Effector memory CD8-positive, alpha-beta T cell (primary cell): Measurements from ENCODE around the gene SBF1.
A peak's percentile ranks its signal among the peaks of the same experiment; 100 is the strongest.
"Not testable (repeated sequence)": the region's sequence is repeated elsewhere in the genome, so short reads cannot be mapped to it uniquely, and the experiment has no call there.

Experiments
- ATAC-seq: fragments of 150-1000 bp; cut with Tn5 transposase; replicated peaks from 2 replicates; pipeline ENCODE4 v1.10.0; 2021; ENCODE audit warnings: mild to moderate bottlenecking, moderate library complexity
- DNase-seq, 3 experiments: peaks; one replicate each; pipeline ENCODE4 v3.0.0; 2021
- H3K27ac Mint-ChIP-seq, 2 donors: one replicate each; pipeline ENCODE4 v1.8.0; 2022; ENCODE audit warnings: mild to moderate bottlenecking in 2 of 2, mixed read lengths in 2 of 2, moderate library complexity in 2 of 2
- H3K27me3 Mint-ChIP-seq, 2 donors: one replicate each; pipeline ENCODE4 v1.8.0; 2022; ENCODE audit warnings: mixed read lengths in 2 of 2
- H3K36me3 Mint-ChIP-seq: one replicate; pipeline ENCODE4 v1.8.0; 2022; ENCODE audit warnings: mild to moderate bottlenecking, moderate library complexity, mixed read lengths; ENCODE audit not compliant: insufficient read depth
- H3K4me1 Mint-ChIP-seq, 2 donors: one replicate each; pipeline ENCODE4 v1.8.0; 2022; ENCODE audit warnings: low read depth in 2 of 2, mixed read lengths in 2 of 2
- H3K4me3 Mint-ChIP-seq, 2 donors: one replicate each; pipeline ENCODE4 v1.8.0; 2022; ENCODE audit warnings: mild to moderate bottlenecking in 2 of 2, mixed read lengths in 2 of 2, moderate library complexity in 2 of 2
- H3K9me3 Mint-ChIP-seq, 2 donors: one replicate each; pipeline ENCODE4 v1.8.0; 2022; ENCODE audit warnings: mixed read lengths in 2 of 2

Gene SBF1

DNA sequence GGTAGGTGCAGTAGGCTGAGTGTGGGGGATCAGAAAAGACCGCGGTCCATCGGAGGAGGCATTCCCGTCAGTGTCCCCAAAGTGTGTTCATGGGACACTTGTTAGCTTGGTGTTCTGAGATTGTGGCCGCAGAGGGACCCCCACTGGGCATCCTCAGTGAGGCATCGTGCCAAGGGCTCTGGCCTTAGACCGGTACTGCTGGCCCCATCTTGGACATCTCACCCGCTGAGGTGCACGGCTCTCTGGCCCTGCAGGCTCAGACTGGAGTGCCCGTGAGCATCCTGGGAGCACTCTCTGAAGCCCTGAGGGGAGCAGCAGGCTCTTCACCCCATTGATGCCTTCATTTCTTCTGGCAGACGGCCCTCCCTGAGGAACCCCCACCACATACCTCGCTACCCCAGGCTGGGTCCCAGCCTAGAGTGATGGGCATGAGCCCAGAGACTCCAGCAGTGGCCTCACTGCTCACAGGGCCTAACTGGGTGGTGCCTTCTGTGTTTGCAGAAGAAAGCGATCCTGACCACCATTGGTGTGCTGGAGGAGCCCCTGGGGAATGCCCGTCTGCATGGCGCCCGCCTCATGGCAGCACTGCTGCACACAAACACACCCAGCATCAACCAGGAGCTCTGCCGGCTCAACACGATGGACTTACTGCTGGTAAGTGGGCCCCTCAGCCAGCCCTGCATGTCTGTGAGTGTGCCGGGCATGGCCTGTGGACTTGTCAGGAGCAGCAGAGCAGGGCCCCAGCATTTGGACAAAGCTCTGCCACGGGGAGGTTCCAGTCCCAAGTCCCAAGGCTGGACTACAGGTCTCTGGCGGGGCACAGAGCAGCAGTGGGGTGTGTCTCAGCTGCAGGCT, 51.6 kb downstream of the SBF1 start:
- H3K4me3 Mint-ChIP-seq = no peak overlapping the region
- ATAC-seq (no peak), DNase-seq (no peak)
- no peaks in the 10 kb centered on the region for H3K4me1 Mint-ChIP-seq
- H3K36me3 Mint-ChIP-seq = peaks cover 82% of the 10 kb centered on the region
- no peak overlapping the region for H3K27ac Mint-ChIP-seq
- no peaks in the 10 kb centered on the region for H3K27me3 Mint-ChIP-seq
- H3K9me3 Mint-ChIP-seq = no peaks in the 10 kb centered on the region

DNA sequence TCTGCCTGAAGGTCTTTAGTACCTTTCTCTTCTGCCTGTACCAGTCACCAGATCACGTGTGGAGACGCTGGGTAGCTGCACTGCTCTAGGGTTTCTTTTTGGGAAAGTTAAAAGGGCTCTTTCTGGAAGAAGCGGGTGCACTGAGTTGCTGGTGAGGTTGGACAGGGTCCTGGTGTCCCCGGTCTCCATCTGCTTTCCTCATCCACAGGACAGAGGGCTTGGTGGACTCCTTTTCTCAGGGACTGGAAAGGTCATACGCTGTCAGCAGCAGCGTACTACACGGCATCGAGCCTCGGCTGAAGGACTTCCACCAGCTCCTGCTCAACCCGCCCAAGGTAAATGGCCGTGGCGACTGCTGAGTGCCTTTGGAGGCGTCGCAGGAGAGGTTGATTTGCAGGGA, 52.8 kb downstream of the SBF1 start:
- ATAC-seq (no peak), DNase-seq (no peak)
- no peaks in the 10 kb centered on the region for H3K9me3 Mint-ChIP-seq
- H3K36me3 Mint-ChIP-seq = peaks cover 75% of the 10 kb centered on the region
- H3K4me1 Mint-ChIP-seq = no peaks in the 10 kb centered on the region
- H3K27ac Mint-ChIP-seq = no peak overlapping the region
- no peaks in the 10 kb centered on the region for H3K27me3 Mint-ChIP-seq
- H3K4me3 Mint-ChIP-seq = no peak overlapping the region

DNA sequence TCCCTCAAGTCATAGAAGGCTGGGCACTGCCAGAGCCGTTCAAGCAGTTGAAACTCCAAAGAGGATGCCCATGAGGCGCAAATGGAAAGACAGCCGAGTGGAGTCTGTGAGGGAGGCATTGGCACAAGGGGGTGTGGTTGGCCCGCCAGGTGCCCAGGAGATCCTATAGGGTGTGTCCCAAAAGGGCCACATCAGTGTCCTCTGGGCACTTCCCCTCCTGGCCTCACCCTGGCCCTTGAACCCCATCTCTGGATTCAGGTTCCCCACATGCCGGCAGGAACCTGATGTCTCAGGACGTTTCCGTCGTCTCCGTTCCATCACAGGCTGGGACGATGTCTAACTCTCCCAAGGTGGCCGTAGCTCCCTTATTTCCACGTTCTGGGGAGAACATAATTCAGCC, 54.3 kb downstream of the SBF1 start:
- Mint-ChIP-seq H3K4me3 (no peak overlapping the region), H3K27ac (no peak overlapping the region), H3K9me3 (no peaks in the 10 kb centered on the region), H3K4me1 (no peaks in the 10 kb centered on the region), H3K36me3 (peaks cover 72% of the 10 kb centered on the region), H3K27me3 (no peaks in the 10 kb centered on the region)
- DNase-seq = no peak
- no peak for ATAC-seq

- Mint-ChIP-seq H3K36me3 (peaks cover 70% of the 10 kb centered on the region), H3K4me1 (no peaks in the 10 kb centered on the region), H3K9me3 (no peaks in the 10 kb centered on the region), H3K27ac (no peak overlapping the region), H3K4me3 (no peak overlapping the region), H3K27me3 (no peaks in the 10 kb centered on the region)
- ATAC-seq (no peak), DNase-seq (no peak)
Measured at GRCh38 chr22:50420015-50420414, 54.8 kb downstream of the SBF1 start.

- DNase-seq (no peak), ATAC-seq (no peak)
- Mint-ChIP-seq H3K4me3 (no peak overlapping the region), H3K4me1 (no peaks in the 10 kb centered on the region), H3K36me3 (peaks cover 63% of the 10 kb centered on the region), H3K9me3 (no peaks in the 10 kb centered on the region), H3K27ac (peak overlapping the region in 1 of 2 donors; percentile 23), H3K27me3 (no peaks in the 10 kb centered on the region)
Measured at GRCh38 chr22:50419116-50419515, 55.7 kb downstream of the SBF1 start.

GRCh38 chr22:50418624-50419023, 56.2 kb downstream of the SBF1 start:
- Mint-ChIP-seq H3K27ac (peak overlapping the region in 1 of 2 donors; percentile 23), H3K36me3 (peaks cover 59% of the 10 kb centered on the region)

GRCh38 chr22:50417411-50418210, 57.2 kb downstream of the SBF1 start:
- Mint-ChIP-seq H3K4me3 (no peak overlapping the region), H3K36me3 (peaks cover 61% of the 10 kb centered on the region), H3K27ac (no peak overlapping the region), H3K9me3 (no peaks in the 10 kb centered on the region), H3K27me3 (no peaks in the 10 kb centered on the region), H3K4me1 (peaks cover 0 to 3% of the 10 kb centered on the region in 2 donors)
- DNase-seq (no peak), ATAC-seq (no peak)

More at GRCh38 chr22:50418624-50419023, 56.2 kb downstream of the SBF1 start:
- H3K27me3 Mint-ChIP-seq = no peaks in the 10 kb centered on the region
- peaks cover 0 to 2% of the 10 kb centered on the region in 2 donors for H3K4me1 Mint-ChIP-seq
- ATAC-seq (no peak), DNase-seq (no peak)
- no peak overlapping the region for H3K4me3 Mint-ChIP-seq
- H3K9me3 Mint-ChIP-seq = no peaks in the 10 kb centered on the region

DNA sequence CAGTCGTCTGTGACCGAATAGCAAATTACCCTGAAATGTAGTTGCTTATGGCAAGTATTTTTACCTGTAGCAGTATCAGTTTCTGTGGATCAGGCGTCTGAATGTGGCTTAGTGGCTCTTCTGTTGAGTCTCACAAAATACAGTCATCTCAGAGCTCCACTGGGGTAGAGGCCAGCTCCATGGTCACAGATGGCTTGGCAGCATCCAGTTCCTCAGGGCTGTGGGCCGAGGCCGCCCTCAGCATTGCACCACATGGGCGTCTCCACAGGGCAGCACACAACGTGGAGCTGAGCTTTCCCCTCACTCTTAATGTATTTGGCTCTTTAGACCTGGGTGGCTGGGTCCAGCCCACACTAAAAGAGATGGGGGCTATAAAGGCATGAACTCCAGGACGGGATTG, 57.8 kb downstream of the SBF1 start:
- no peak for DNase-seq
- H3K9me3 Mint-ChIP-seq = no peaks in the 10 kb centered on the region
- H3K27ac Mint-ChIP-seq = no peak overlapping the region
- H3K27me3 Mint-ChIP-seq = no peaks in the 10 kb centered on the region
- peaks cover 60% of the 10 kb centered on the region for H3K36me3 Mint-ChIP-seq
- no peak overlapping the region for H3K4me3 Mint-ChIP-seq
- peaks cover 0 to 3% of the 10 kb centered on the region in 2 donors for H3K4me1 Mint-ChIP-seq
- no peak for ATAC-seq

DNA sequence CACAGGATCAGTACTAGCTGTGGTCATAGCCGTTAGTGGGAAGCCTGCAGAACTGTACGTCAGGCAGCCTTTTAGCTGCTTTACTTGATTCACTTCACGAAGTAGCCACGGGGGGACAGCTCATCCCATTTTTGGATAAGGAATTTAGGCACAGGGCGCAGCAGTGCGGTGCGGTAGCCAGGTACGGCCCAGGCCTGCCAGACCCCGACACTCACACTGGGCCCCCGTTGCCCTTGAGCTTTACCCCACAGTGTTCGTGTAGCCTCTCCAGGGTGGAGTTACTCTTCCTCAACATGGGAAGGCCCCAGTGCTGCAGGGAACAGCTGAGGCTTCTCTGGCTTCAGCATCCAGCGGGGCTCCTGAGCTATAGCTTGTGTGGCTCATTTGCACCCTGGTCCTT, 59.4 kb downstream of the SBF1 start:
- no peak for DNase-seq
- Mint-ChIP-seq H3K27me3 (no peaks in the 10 kb centered on the region), H3K9me3 (no peaks in the 10 kb centered on the region), H3K4me1 (peaks cover 0 to 3% of the 10 kb centered on the region in 2 donors), H3K27ac (peak overlapping the region in 1 of 2 donors; percentile 64), H3K36me3 (peaks cover 59% of the 10 kb centered on the region), H3K4me3 (no peak overlapping the region)
- no peak for ATAC-seq

DNA sequence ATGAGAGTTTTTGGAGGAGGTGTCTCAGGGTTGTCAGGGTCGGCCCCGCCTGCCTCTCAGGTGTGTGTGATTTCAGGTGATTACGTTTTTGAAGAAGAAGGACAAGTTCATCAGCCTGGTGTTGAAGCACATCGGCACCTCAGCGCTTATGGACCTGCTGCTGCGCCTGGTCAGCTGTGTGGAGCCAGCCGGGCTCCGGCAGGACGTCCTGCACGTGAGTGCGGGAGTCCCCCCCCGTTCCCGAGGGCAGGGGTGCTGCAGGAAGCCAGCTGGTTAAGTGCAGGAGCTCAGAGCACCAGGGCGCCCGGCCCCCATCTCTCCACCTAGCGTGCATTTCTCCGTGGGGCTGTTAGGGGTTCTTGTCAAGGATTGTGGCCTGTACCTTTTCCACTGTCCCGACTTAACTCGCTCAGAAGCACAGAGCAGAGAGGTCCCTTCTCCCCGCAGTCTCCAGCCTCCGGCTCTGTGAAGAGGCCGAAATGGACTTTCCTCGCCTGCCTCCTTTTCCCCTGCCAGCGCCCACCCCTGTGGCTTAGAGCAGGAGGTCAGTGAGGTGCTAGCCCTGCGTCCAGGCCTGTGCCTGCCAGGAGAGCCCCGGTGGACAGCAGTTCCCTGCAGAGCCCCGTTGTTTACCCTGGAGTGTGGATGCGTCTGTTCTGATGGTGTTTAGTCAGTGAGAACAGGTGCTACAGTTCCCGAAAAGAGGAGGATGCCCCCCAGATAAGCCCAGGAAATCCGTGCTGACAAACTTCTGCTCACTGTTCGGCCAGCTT, 60.2 kb downstream of the SBF1 start:
- Mint-ChIP-seq H3K36me3 (peaks cover 58% of the 10 kb centered on the region), H3K27ac (peak overlapping the region in 1 of 2 donors; percentile 64)
- ATAC-seq = no peak

GRCh38 chr22:50408954-50409353, 65.9 kb downstream of the SBF1 start:
- peaks cover 53% of the 10 kb centered on the region for H3K36me3 Mint-ChIP-seq
- H3K9me3 Mint-ChIP-seq, H3K4me3 Mint-ChIP-seq, H3K27me3 Mint-ChIP-seq, ATAC-seq, DNase-seq: not testable (repeated sequence)
- peak overlapping the region in 1 of 2 donors; percentile 65 for H3K27ac Mint-ChIP-seq
- H3K4me1 Mint-ChIP-seq = peaks cover 3 to 13% of the 10 kb centered on the region in 2 donors

More for the DNA sequence above, 60.2 kb downstream of the SBF1 start:
- no peaks in the 10 kb centered on the region for H3K9me3 Mint-ChIP-seq
- peaks cover 0 to 3% of the 10 kb centered on the region in 2 donors for H3K4me1 Mint-ChIP-seq
- DNase-seq = no peak
- no peak overlapping the region for H3K4me3 Mint-ChIP-seq
- no peaks in the 10 kb centered on the region for H3K27me3 Mint-ChIP-seq

GRCh38 chr22:50408311-50408710, 66.5 kb downstream of the SBF1 start:
- peak overlapping the region in 1 of 2 donors; percentile 65 for H3K27ac Mint-ChIP-seq
- H3K27me3 Mint-ChIP-seq = no peaks in the 10 kb centered on the region
- H3K4me3 Mint-ChIP-seq = no peak overlapping the region
- DNase-seq (no peak), ATAC-seq (no peak)
- peaks cover 4 to 13% of the 10 kb centered on the region in 2 donors for H3K4me1 Mint-ChIP-seq
- peaks cover 49% of the 10 kb centered on the region for H3K36me3 Mint-ChIP-seq
- no peaks in the 10 kb centered on the region for H3K9me3 Mint-ChIP-seq
